Erythroblast (primary cell): ENCODE measurements around the gene TMEM233.

Source experiments
- DNase-seq, 2 experiments: peaks; one replicate each; lab custom pipeline; 2025; lab: John Stamatoyannopoulos, UW
- GATA1 ChIP-seq: IDR thresholded peaks from 2 replicates; pipeline ENCODE4 v1.6.1; 2011; ENCODE audit warnings: low read depth, mild to moderate bottlenecking, control low read depth, low read length, moderate library complexity
- POLR2A ChIP-seq: IDR thresholded peaks from 2 replicates; pipeline ENCODE4 v1.6.1; 2011; ENCODE audit warnings: mild to moderate bottlenecking, low read length

TMEM233 gene

GRCh38 chr12:119593578-119594398 lies at the start of gene TMEM233:
Gene TMEM233 (plus strand): TSS chr12:119593774. CDS start chr12:119593849, 75 bp downstream.
- TF ChIP-seq POLR2A (peak; percentile 57), GATA1 (no peak)
- peak; percentile 84 to 94 for DNase-seq

DNA sequence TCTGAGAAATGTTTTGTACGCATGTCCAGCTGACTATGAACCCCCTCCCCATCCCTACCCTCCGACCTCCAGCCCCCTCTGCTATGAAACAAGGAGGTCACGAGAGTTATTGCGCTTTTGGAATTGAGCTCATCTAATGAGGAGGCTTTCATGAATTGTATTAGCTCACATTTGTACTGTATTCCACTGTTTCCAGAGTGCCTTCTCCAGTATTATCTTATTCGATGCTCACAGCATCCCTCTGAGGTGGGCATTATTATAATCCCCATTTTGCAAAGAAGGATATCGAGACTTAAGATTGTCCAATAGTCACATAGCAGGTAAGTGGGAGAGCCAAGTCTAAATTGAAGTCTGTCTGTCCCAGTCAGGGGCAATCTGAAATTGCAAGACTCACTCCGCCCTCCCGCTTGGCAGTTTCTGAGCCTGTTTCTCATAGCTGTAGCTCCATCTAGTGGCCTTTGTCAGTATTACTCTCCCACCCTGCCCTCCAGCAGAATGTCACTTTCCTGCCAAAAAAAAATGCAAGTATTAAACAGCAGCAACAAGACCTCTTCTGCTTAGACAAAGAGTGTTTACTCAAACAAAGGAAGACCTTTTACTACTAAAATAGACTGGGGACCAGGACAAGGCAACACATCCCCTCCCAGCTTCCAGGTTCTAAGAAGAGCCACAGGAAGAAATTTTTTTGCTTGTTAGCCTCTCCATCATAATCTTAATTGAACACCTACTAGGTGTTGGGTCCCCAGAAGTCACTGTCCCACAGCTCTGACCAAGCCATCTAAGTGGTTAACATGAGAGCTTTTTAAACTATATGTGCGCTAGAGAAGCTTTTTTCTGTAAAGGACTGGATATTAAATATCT lies 48.6 kb upstream of the TMEM233 start:
- DNase-seq, result peak; percentile 79 to 90
- TF ChIP-seq GATA1, result no peak
- no peak for TF ChIP-seq POLR2A

GRCh38 chr12:119546340-119546739 lies 47.2 kb upstream of the TMEM233 start:
- DNase-seq, result no peak
- TF ChIP-seq GATA1, result no peak
- no peak for TF ChIP-seq POLR2A

GRCh38 chr12:119547001-119547400 lies 46.6 kb upstream of the TMEM233 start:
- no peak for TF ChIP-seq GATA1
- no peak for TF ChIP-seq POLR2A
- DNase-seq, result no peak

- TF ChIP-seq GATA1, result no peak
- no peak for TF ChIP-seq POLR2A
- DNase-seq, result no peak
Observed at GRCh38 chr12:119556854-119557253, 36.7 kb upstream of the TMEM233 start.

DNA sequence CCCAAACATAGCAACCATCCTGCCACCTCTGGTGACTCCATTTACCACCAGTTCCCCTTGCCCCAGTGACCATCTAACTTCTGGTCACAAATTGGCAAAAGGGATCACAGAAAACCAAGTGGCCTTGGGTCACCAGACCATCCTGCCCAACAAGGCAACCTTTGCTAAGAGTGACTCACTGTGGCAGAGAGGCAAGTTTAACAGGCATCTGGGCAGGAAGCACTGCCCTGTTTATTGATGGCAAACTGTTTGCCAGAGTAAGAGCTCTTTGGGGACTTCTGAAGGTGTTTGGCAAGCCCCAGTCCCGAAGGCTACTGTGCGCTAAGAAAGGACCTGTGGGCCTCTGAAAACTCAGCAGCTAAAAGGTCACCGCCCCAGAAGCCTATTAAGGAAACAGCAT lies 28.2 kb upstream of the TMEM233 start:
- DNase-seq, result no peak
- no peak for TF ChIP-seq POLR2A
- no peak for TF ChIP-seq GATA1

GRCh38 chr12:119570771-119571170 lies 22.8 kb upstream of the TMEM233 start:
- TF ChIP-seq GATA1 (no peak), POLR2A (no peak)

DNA sequence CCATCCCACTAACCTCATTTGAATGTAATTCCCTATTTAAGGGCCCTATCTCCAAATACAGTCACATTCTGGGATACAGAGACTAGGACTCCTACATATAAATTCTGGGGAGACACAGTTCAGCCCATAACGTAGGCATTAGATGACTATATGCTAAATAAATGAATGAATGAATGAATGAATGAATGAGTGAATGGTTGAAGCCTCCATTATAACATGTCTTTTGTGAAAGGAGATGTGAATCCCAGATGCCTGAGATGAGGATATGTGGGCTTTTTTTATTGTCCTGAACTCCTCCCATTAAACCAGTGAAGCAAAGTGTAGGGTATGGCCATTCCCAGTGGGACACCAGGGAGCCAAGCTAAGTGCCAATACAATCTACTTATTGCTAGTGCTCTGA lies 20.5 kb upstream of the TMEM233 start:
- TF ChIP-seq POLR2A (no peak), GATA1 (no peak)
- DNase-seq, result no peak

More at GRCh38 chr12:119570771-119571170, 22.8 kb upstream of the TMEM233 start:
- no peak for DNase-seq

- no peak for DNase-seq
- TF ChIP-seq GATA1 (no peak), POLR2A (no peak)
Observed at GRCh38 chr12:119574255-119574654, 19.3 kb upstream of the TMEM233 start.

DNA sequence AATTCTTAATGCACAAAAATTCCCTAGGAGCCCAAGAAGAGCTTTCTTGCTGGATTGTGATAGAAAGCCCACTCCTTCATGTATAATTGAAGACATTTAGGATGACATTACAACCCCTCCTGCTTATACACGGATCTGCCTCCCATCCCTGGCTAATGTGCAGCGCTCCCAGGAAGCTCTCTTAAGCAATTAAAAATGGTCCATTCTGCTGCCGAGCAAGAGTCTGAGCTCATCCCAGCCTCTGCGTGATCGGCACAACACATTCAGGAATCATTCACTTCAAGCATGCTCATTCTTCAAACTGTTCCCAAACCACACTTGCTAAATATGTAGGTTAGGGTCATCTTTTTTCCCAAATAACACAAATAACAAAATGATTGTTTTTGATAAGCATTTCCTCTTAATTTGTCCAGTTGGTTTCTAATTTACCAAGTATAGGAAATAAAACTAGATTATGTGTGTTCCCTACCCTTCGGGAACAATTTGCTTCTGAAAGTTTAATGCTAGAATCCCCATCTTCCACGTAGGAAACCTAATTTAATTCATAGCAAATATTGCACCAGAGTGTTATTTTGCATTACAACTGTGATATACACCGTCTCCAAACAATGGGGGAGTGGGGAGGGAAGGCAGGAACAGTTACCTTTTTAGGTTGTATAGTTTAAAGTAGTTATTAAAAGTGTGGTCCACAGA lies 17.3 kb upstream of the TMEM233 start:
- TF ChIP-seq POLR2A, result no peak
- TF ChIP-seq GATA1, result no peak
- no peak for DNase-seq

- no peak for DNase-seq
- no peak for TF ChIP-seq POLR2A
- no peak for TF ChIP-seq GATA1
Observed at GRCh38 chr12:119576915-119577314, 16.7 kb upstream of the TMEM233 start.

- no peak for DNase-seq
- TF ChIP-seq POLR2A, result no peak
- no peak for TF ChIP-seq GATA1
Observed at GRCh38 chr12:119578112-119578511, 15.5 kb upstream of the TMEM233 start.

DNA sequence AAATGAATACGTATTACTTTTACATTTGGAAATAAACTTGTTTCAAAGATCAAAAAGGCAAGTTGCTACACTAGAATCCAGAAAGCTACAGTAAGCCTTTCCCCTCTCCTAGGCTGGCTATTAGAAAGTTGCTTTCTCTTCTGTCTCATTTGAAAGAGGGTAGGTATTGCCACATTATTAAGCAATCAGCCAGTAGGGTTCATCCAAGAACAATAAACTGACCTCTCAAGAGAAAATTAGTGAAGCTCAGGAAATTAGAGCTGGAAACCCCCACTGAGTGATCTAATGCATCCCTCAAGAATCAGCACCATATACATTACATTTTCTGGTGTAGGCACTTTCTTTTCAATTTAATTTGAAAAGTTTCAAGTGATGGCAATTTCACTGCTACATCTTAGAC lies 4.5 kb upstream of the TMEM233 start:
- TF ChIP-seq GATA1 (no peak), POLR2A (no peak)

More for the DNA sequence above, 4.5 kb upstream of the TMEM233 start:
- peak; percentile 57 to 78 for DNase-seq
